HG03558 (cell line): ENCODE measurements around the gene DDX41.

Experiments
- ATAC-seq: cut with Tn5 transposase; IDR thresholded peaks from one replicate; pipeline ENCODE4 v1.9.1; 2021; ENCODE audit warnings: moderate number of reproducible peaks; ENCODE audit not compliant: unreplicated experiment; ENCODE audit errors: extremely low read depth

Gene DDX41

GRCh38 chr5:177515580-177515979 is 1.2 kb downstream of the DDX41 start:
- no peak for ATAC-seq

GRCh38 chr5:177514541-177514940 is 2.2 kb downstream of the DDX41 start:
- no peak for ATAC-seq

- no peak for ATAC-seq
These were observed 3.3 kb downstream of the DDX41 start for GRCh38 chr5:177513500-177513899.

- ATAC-seq: no peak
These were observed 3.9 kb downstream of the DDX41 start for GRCh38 chr5:177512736-177513380.

GRCh38 chr5:177511796-177512675 is 4.7 kb downstream of the DDX41 start:
- ATAC-seq: no peak

GRCh38 chr5:177511181-177511580 is 5.6 kb downstream of the DDX41 start:
- ATAC-seq: no peak

- ATAC-seq: no peak
These were observed 6.2 kb downstream of the DDX41 start for GRCh38 chr5:177510567-177511053.

GRCh38 chr5:177509991-177510566 is 6.7 kb downstream of the DDX41 start:
- ATAC-seq: no peak

GRCh38 chr5:177509381-177509951 is 7.3 kb downstream of the DDX41 start, which contains the start of gene DOK3:
TSS of gene DOK3 (minus strand) at chr5:177509826. CDS start at chr5:177509540, 286 bp downstream.
- ATAC-seq: no peak

GRCh38 chr5:177508837-177509236 is 7.9 kb downstream of the DDX41 start:
- no peak for ATAC-seq

- no peak for ATAC-seq
These were observed 8.5 kb downstream of the DDX41 start for GRCh38 chr5:177508221-177508611.

GRCh38 chr5:177507596-177508220 is 9.1 kb downstream of the DDX41 start:
- no peak for ATAC-seq

- ATAC-seq: no peak
These were observed 9.6 kb downstream of the DDX41 start for GRCh38 chr5:177507165-177507564.

GRCh38 chr5:177505075-177505474 is 11.7 kb downstream of the DDX41 start:
- no peak for ATAC-seq

- no peak for ATAC-seq
These were observed 12.4 kb downstream of the DDX41 start for GRCh38 chr5:177504086-177505056.

- no peak for ATAC-seq
These were observed 13.2 kb downstream of the DDX41 start for GRCh38 chr5:177503351-177504085.

GRCh38 chr5:177502886-177503285 is 13.9 kb downstream of the DDX41 start:
- no peak for ATAC-seq

GRCh38 chr5:177501874-177502678 is 14.7 kb downstream of the DDX41 start:
- ATAC-seq: no peak
